H9 (cell line): ENCODE data around the gene PMS1. TPM values are rescaled to one million over a fixed set of nuclear protein-coding genes. Genes with fewer than 3 reads are reported as not detected.

Experiments
- DNase-seq: peaks from one replicate; pipeline ENCODE4 v3.0.0-alpha.2; 2017
- H2AFZ ChIP-seq: one replicate; pipeline ENCODE4 v1.6.1; 2013; ENCODE audit warnings: mild to moderate bottlenecking, low read length, control low read depth, moderate library complexity
- H2AK5ac ChIP-seq: 2 replicates; pipeline ENCODE4 v1.6.1; 2013; ENCODE audit warnings: low read length, control low read depth, mixed read lengths; ENCODE audit not compliant: insufficient read length
- H2BK120ac ChIP-seq: one replicate; pipeline ENCODE4 v1.6.1; 2013; ENCODE audit warnings: low read depth, mild to moderate bottlenecking, low read length, control low read depth, inconsistent platforms; ENCODE audit not compliant: poor library complexity, severe bottlenecking
- H2BK12ac ChIP-seq: 2 replicates; pipeline ENCODE4 v1.6.1; 2013; ENCODE audit warnings: low read length, control low read depth, mixed read lengths, low read depth; ENCODE audit not compliant: insufficient read length
- H2BK15ac ChIP-seq: 2 replicates; pipeline ENCODE4 v1.6.1; 2013; ENCODE audit warnings: low read depth, low read length, control low read depth
- H2BK20ac ChIP-seq: one replicate; pipeline ENCODE4 v1.6.1; 2013; ENCODE audit warnings: low read depth, mild to moderate bottlenecking, low read length, control low read depth, inconsistent platforms; ENCODE audit not compliant: poor library complexity, severe bottlenecking
- H2BK5ac ChIP-seq: 2 replicates; pipeline ENCODE4 v1.6.1; 2013; ENCODE audit warnings: low read length, control low read depth, mixed read lengths; ENCODE audit not compliant: insufficient read length
- H3K14ac ChIP-seq: 2 replicates; pipeline ENCODE4 v1.6.1; 2013; ENCODE audit warnings: low read length, control low read depth; ENCODE audit not compliant: insufficient read depth
- H3K18ac ChIP-seq: 2 replicates; pipeline ENCODE4 v1.6.1; 2013; ENCODE audit warnings: low read depth, mild to moderate bottlenecking, mixed read lengths, low read length, control low read depth; ENCODE audit not compliant: insufficient read length
- H3K23ac ChIP-seq: 2 replicates; pipeline ENCODE4 v1.6.1; 2013; ENCODE audit warnings: low read length, control low read depth, mixed read lengths, low read depth; ENCODE audit not compliant: insufficient read length
- H3K23me2 ChIP-seq: 2 replicates; pipeline ENCODE4 v1.6.1; 2013; ENCODE audit warnings: low read depth, mild to moderate bottlenecking, mixed read lengths, low read length, control low read depth; ENCODE audit not compliant: insufficient read length, poor library complexity, severe bottlenecking
- H3K27ac ChIP-seq: 2 replicates; pipeline ENCODE4 v1.5.1; 2013; ENCODE audit warnings: low read length, control low read depth, mixed read lengths, low read depth; ENCODE audit not compliant: insufficient read length
- H3K27me3 ChIP-seq: 2 replicates; pipeline ENCODE4 v1.6.1; 2013; ENCODE audit warnings: low read length, control low read depth, inconsistent platforms; ENCODE audit not compliant: insufficient read depth
- H3K4ac ChIP-seq: 2 replicates; pipeline ENCODE4 v1.6.1; 2013; ENCODE audit warnings: low read depth, mild to moderate bottlenecking, control low read depth, inconsistent platforms, low read length, moderate library complexity
- H3K4me1 ChIP-seq: 2 replicates; pipeline ENCODE4 v1.6.1; 2013; ENCODE audit warnings: low read length, control low read depth, inconsistent platforms; ENCODE audit not compliant: insufficient read depth
- H3K4me2 ChIP-seq: 2 replicates; pipeline ENCODE4 v1.6.1; 2013; ENCODE audit warnings: low read length, control low read depth, mixed read lengths; ENCODE audit not compliant: insufficient read length, insufficient read depth
- H3K56ac ChIP-seq: 2 replicates; pipeline ENCODE4 v1.6.1; 2013; ENCODE audit warnings: low read depth, mild to moderate bottlenecking, mixed read lengths, low read length, control low read depth; ENCODE audit not compliant: insufficient read length
- H3K79me1 ChIP-seq: 2 replicates; pipeline ENCODE4 v1.6.1; 2013; ENCODE audit warnings: low read depth, mild to moderate bottlenecking, moderate library complexity, low read length, control low read depth, inconsistent platforms; ENCODE audit not compliant: insufficient read depth, poor library complexity, severe bottlenecking
- H3K79me2 ChIP-seq: 2 replicates; pipeline ENCODE4 v1.6.1; 2013; ENCODE audit warnings: low read length, control low read depth, inconsistent platforms; ENCODE audit not compliant: insufficient read depth
- H3K9ac ChIP-seq: 2 replicates; pipeline ENCODE4 v1.6.1; 2013; ENCODE audit warnings: low read length, control low read depth, mixed read lengths; ENCODE audit not compliant: insufficient read length; ENCODE audit errors: extremely low read depth
- H3K9me3 ChIP-seq: one replicate; pipeline ENCODE4 v1.6.1; 2013; ENCODE audit warnings: low read depth, low read length, inconsistent platforms; ENCODE audit not compliant: control insufficient read depth
- H3T11ph ChIP-seq: one replicate; pipeline ENCODE4 v1.6.1; 2013; ENCODE audit warnings: mild to moderate bottlenecking, low read length, control low read depth, inconsistent platforms
- H4K20me1 ChIP-seq: one replicate; pipeline ENCODE4 v1.6.1; 2013; ENCODE audit not compliant: control insufficient read depth, insufficient read length, insufficient read depth
- H4K5ac ChIP-seq: 2 replicates; pipeline ENCODE4 v1.6.1; 2013; ENCODE audit warnings: low read depth, mild to moderate bottlenecking, mixed read lengths, low read length, control low read depth; ENCODE audit not compliant: insufficient read length
- H4K8ac ChIP-seq: replicated peaks from 2 replicates; pipeline ENCODE4 v1.6.1; 2013; ENCODE audit warnings: low read length, control low read depth, mixed read lengths, low read depth; ENCODE audit not compliant: insufficient read length
- H4K91ac ChIP-seq: 2 replicates; pipeline ENCODE4 v1.6.1; 2013; ENCODE audit warnings: low read depth, mild to moderate bottlenecking, moderate library complexity, mixed read lengths, low read length, control low read depth; ENCODE audit not compliant: insufficient read length
- H3K27ac Mint-ChIP-seq, 3 experiments: 2 replicates in 2 of 3; 3 replicates in 1 of 3; pipeline ENCODE4 v1.8.0; 2020 to 2021; ENCODE audit warnings: mixed read lengths in 3 of 3, mild to moderate bottlenecking in 1 of 3, moderate library complexity in 1 of 3
- H3K27me3 Mint-ChIP-seq: 2 replicates; pipeline ENCODE4 v1.8.0; 2021; ENCODE audit warnings: low read depth, mild to moderate bottlenecking, moderate library complexity, mixed read lengths
- H3K36me3 Mint-ChIP-seq, 3 experiments: 2 replicates in 2 of 3; 3 replicates in 1 of 3; pipeline ENCODE4 v1.8.0; 2020 to 2021; ENCODE audit warnings: low read depth in 3 of 3, mixed read lengths in 3 of 3; ENCODE audit not compliant: insufficient read depth in 1 of 3
- H3K4me1 Mint-ChIP-seq, 2 experiments: 2 replicates each; pipeline ENCODE4 v1.8.0; 2020; ENCODE audit warnings: mixed read lengths in 2 of 2
- H3K4me3 Mint-ChIP-seq, 2 experiments: 2 replicates in 1 of 2; 3 replicates in 1 of 2; pipeline ENCODE4 v1.8.0; 2020 to 2021; ENCODE audit warnings: mild to moderate bottlenecking in 2 of 2, mixed read lengths in 2 of 2, moderate library complexity in 1 of 2
- H3K9me3 Mint-ChIP-seq, 2 experiments: 2 replicates in 1 of 2; 3 replicates in 1 of 2; pipeline ENCODE4 v1.8.0; 2020; ENCODE audit warnings: mild to moderate bottlenecking in 2 of 2, mixed read lengths in 2 of 2, moderate library complexity in 1 of 2
- CTCF ChIP-seq: fragments of 200-600 bp; sonication (generic); conservative IDR thresholded peaks from 3 replicates; pipeline ENCODE4 v1.8.0; 2021; ENCODE audit warnings: antibody characterized with exemption, mild to moderate bottlenecking
- total RNA-seq: library from RNA; stranded (reverse); gene quantifications from 2 replicates; pipeline ENCODE4 v1.2.1, GENCODE V29; 2021

Gene PMS1
- total RNA-seq, 1 experiment from 2014 or later, result 47.2 TPM

GRCh38 chr2:189901664-189902063 is 117.4 kb downstream of the PMS1 start:
- Histone ChIP-seq H3K18ac (no peak overlapping the region), H4K8ac (no peak overlapping the region), H3K79me1 (no peaks in the 10 kb centered on the region), H3K4ac (no peak overlapping the region), H2BK120ac (no peak overlapping the region), H2BK12ac (no peak overlapping the region), H3T11ph (no peak overlapping the region), H3K14ac (no peak overlapping the region), H3K79me2 (no peaks in the 10 kb centered on the region), H3K23ac (no peak overlapping the region), H3K9ac (no peak overlapping the region), H3K9me3 (no peaks in the 10 kb centered on the region), H2BK15ac (no peak overlapping the region), H3K56ac (no peak overlapping the region), H3K23me2 (no peaks in the 10 kb centered on the region), H2AFZ (no peak overlapping the region), H4K20me1 (no peaks in the 10 kb centered on the region), H3K4me1 (no peaks in the 10 kb centered on the region), H3K27ac (no peak overlapping the region), H2BK5ac (no peak overlapping the region), H4K91ac (no peak overlapping the region), H2AK5ac (no peak overlapping the region), H3K4me2 (no peak overlapping the region), H2BK20ac (no peak overlapping the region), H4K5ac (no peak overlapping the region), H3K27me3 (no peaks in the 10 kb centered on the region)
- no peak overlapping the region for H3K27ac Mint-ChIP-seq
- no peak overlapping the region for H3K4me3 Mint-ChIP-seq
- no peaks in the 10 kb centered on the region for H3K36me3 Mint-ChIP-seq
- no peaks in the 10 kb centered on the region for H3K4me1 Mint-ChIP-seq
- no peak for TF ChIP-seq CTCF
- no peaks in the 10 kb centered on the region for H3K27me3 Mint-ChIP-seq
- no peak for DNase-seq
- H3K9me3 Mint-ChIP-seq, result no peaks in the 10 kb centered on the region
